ENCODE results near the gene TRIM67. TPM values are rescaled to one million over a fixed set of nuclear protein-coding genes. Genes with fewer than 3 reads are reported as not detected.

Gene TRIM67
- total and polyA plus RNA-seq, 8 donors, result under 0.01 to 0.09 (median 0.05) TPM

- intact Hi-C loops (cut with DNase I), result no loop called here
Measured at GRCh38 chr1:231162297-231162969, 575 bp downstream of the TRIM67 start.

GRCh38 chr1:231162970-231163829, 1.3 kb downstream of the TRIM67 start:
- Histone ChIP-seq H3K27me3 (peaks cover 0 to 23% (median 0%) of the 10 kb centered on the region in 4 donors), H3K36me3 (no peaks in the 10 kb centered on the region), H3K9me3 (no peaks in the 10 kb centered on the region), H3K4me1 (peaks cover 0 to 14% (median 12%) of the 10 kb centered on the region in 3 donors), H3K4me3 (peak overlapping the region in 3 of 4 donors; percentile 23 to 56 (median 39)), H3K27ac (no peak overlapping the region)
- ATAC-seq (peak in 3 of 4 donors; percentile 32 to 48 (median 33)), FAIRE-seq (no peak), DNase-seq (peak in 3 of 6 donors; percentile 32 to 72 (median 63))
- WGBS, 2 donors, result 5 to 8% methylated on average over 75 to 97 of the region's 97 CpGs
- TF ChIP-seq, protein P1, sequence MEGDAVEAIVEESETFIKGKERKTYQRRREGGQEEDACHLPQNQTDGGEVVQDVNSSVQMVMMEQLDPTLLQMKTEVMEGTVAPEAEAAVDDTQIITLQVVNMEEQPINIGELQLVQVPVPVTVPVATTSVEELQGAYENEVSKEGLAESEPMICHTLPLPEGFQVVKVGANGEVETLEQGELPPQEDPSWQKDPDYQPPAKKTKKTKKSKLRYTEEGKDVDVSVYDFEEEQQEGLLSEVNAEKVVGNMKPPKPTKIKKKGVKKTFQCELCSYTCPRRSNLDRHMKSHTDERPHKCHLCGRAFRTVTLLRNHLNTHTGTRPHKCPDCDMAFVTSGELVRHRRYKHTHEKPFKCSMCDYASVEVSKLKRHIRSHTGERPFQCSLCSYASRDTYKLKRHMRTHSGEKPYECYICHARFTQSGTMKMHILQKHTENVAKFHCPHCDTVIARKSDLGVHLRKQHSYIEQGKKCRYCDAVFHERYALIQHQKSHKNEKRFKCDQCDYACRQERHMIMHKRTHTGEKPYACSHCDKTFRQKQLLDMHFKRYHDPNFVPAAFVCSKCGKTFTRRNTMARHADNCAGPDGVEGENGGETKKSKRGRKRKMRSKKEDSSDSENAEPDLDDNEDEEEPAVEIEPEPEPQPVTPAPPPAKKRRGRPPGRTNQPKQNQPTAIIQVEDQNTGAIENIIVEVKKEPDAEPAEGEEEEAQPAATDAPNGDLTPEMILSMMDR (IDR thresholded peaks at IDR 0.05), result no peak
- intact Hi-C loops (cut with DNase I), result no loop called here

More at GRCh38 chr1:231162297-231162969, 575 bp downstream of the TRIM67 start:
- TF ChIP-seq, protein P1 (IDR thresholded peaks at IDR 0.05), result no peak
- Histone ChIP-seq H3K4me3 (peak overlapping the region; percentile 23 to 56 (median 32)), H3K36me3 (no peaks in the 10 kb centered on the region), H3K4me1 (peaks cover 0 to 14% (median 12%) of the 10 kb centered on the region in 3 donors), H3K27me3 (peaks cover 0 to 23% (median 0%) of the 10 kb centered on the region in 4 donors), H3K9me3 (no peaks in the 10 kb centered on the region), H3K27ac (no peak overlapping the region)
- ATAC-seq (peak; percentile 85 to 91 (median 90)), FAIRE-seq (no peak), DNase-seq (peak; percentile 27 to 85 (median 64))
- WGBS, 2 donors, result 0 to 1% methylated on average over 49 to 71 of the region's 71 CpGs

DNA sequence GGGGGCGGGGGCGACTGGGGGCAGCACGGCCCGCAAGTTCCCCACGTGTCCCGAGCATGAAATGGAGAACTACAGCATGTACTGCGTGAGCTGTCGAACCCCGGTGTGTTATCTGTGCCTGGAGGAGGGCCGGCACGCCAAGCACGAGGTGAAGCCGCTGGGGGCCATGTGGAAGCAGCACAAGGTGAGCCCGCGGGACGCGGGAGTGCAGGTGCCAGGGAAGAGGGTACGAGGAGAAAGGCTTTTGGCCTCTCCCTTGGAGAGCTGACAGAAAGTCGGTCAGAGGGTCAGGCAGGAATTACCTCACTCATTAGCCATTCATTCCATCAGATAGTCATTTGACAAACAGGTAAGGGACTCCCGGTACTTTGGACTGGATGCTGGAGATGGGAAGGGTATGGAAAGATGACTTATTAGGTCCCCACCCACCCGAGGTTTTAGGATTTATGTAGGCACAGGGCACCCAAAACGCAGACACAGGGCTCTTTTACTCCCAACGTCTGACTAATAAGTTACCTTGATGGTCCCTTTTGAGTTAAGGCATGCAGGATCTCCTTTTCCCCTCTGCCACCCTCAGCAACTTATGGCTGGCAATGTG, 2.1 kb downstream of the TRIM67 start:
- Histone ChIP-seq H3K27me3 (peaks cover 0 to 23% (median 0%) of the 10 kb centered on the region in 4 donors), H3K4me1 (peaks cover 0 to 14% (median 12%) of the 10 kb centered on the region in 3 donors), H3K9me3 (no peaks in the 10 kb centered on the region), H3K36me3 (no peaks in the 10 kb centered on the region), H3K27ac (no peak overlapping the region), H3K4me3 (no peak overlapping the region)
- TF ChIP-seq, protein P1 (IDR thresholded peaks at IDR 0.05), result no peak
- WGBS, 2 donors, result 23 to 32% methylated on average over 23 of the region's 23 CpGs
- intact Hi-C loops (cut with DNase I), result no loop called here
- DNase-seq (peak in 1 of 6 donors; percentile 69), FAIRE-seq (no peak), ATAC-seq (no peak)

GRCh38 chr1:231165371-231165770, 3.5 kb downstream of the TRIM67 start:
- H3K27me3 ChIP-seq, result peaks cover 0 to 23% (median 0%) of the 10 kb centered on the region in 4 donors
- no peak for FAIRE-seq

More at GRCh38 chr1:231165371-231165770, 3.5 kb downstream of the TRIM67 start:
- Histone ChIP-seq H3K27ac (no peak overlapping the region), H3K36me3 (no peaks in the 10 kb centered on the region), H3K4me1 (peaks cover 0 to 14% (median 12%) of the 10 kb centered on the region in 3 donors), H3K4me3 (no peak overlapping the region), H3K9me3 (no peaks in the 10 kb centered on the region)
- DNase-seq, result no peak
- TF ChIP-seq, protein P1 (IDR thresholded peaks at IDR 0.05), result no peak
- intact Hi-C loops (cut with DNase I), result no loop called here
- 93 to 96% methylated on average over 1 of the region's 1 CpG for WGBS, 2 donors
- ATAC-seq, result no peak

All from pancreas (tissue), 10 donors.